PC-3 (cell line): Measurements from ENCODE around the gene DUSP22.

Source experiments
- EZH2 ChIP-seq: fragments of 300-600 bp; sonication (generic); IDR thresholded peaks from one replicate; pipeline ENCODE4 v1.6.1; 2017; ENCODE audit warnings: antibody characterized with exemption, mild to moderate bottlenecking, low read length; ENCODE audit not compliant: unreplicated experiment
- EZH2phosphoT487 ChIP-seq: fragments of 300-600 bp; sonication (generic); IDR thresholded peaks from 2 replicates; pipeline ENCODE4 v1.6.1; 2018; ENCODE audit warnings: mild to moderate bottlenecking, antibody characterized with exemption, low read length, borderline replicate concordance
- TF ChIP-seq, protein P1 (sequence below): fragments of 300-600 bp; sonication (generic); conservative IDR thresholded peaks from 2 replicates; pipeline ENCODE4 v1.5.1; 2017; ENCODE audit warnings: antibody characterized with exemption, low read depth, mild to moderate bottlenecking, low read length

DNA sequence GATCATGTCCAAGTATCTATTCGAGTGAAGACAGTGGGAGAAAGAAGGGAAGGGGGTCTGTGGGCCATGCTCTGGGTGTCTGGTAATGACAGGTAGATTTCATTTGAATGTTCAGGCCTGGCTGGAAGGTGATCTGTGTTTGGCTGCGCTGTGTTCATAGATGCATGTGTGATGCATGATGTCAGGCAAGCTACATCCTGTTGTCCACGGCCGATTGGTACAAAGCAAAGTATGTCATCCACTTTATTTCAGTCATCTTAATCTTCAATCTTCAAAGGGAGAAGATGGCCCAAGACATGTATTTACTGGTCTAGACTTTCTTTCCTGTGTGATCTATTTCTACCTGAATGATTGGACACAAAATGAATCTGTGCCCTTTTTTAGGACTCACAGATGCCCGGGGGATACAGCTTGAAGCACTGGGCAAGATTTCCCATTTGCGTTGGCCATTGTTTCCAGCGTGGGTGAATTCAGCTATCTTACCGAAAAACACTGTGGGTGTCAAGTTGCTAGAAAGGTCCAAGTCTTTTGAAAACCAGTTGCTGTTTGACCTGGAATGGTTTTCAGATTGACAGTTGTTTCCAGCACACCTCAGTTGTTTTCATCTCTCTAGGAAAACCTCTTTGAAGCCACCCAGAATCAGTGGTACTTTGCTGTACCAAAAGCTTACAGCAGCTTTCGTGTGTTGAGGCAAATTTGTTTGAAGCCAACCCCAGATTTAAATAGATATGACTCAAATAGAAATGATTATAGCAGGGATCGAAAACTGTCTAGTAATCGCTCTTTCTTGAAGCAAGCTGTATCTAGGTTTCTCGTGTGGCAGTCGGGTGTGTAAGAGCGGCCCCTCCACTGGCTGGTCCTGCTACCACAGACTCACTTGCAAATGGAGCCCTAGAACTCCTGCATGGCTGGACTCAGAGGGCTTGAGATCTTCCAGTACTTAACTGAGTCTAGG, 27.2 kb downstream of the DUSP22 start:
- TF ChIP-seq, protein P1, sequence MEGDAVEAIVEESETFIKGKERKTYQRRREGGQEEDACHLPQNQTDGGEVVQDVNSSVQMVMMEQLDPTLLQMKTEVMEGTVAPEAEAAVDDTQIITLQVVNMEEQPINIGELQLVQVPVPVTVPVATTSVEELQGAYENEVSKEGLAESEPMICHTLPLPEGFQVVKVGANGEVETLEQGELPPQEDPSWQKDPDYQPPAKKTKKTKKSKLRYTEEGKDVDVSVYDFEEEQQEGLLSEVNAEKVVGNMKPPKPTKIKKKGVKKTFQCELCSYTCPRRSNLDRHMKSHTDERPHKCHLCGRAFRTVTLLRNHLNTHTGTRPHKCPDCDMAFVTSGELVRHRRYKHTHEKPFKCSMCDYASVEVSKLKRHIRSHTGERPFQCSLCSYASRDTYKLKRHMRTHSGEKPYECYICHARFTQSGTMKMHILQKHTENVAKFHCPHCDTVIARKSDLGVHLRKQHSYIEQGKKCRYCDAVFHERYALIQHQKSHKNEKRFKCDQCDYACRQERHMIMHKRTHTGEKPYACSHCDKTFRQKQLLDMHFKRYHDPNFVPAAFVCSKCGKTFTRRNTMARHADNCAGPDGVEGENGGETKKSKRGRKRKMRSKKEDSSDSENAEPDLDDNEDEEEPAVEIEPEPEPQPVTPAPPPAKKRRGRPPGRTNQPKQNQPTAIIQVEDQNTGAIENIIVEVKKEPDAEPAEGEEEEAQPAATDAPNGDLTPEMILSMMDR, result no peak
- TF ChIP-seq EZH2 (no peak), EZH2phosphoT487 (no peak)
